ENCODE data around the gene PRELID2. TPM values are rescaled to one million over a fixed set of nuclear protein-coding genes. Genes with fewer than 3 reads are reported as not detected.

Gene PRELID2
- total RNA-seq, 1 donor from 2014 or later = 10.2 TPM

- Histone ChIP-seq H3K4me3 (no peak overlapping the region), H3K27ac (no peak overlapping the region), H3K36me3 (no peaks in the 10 kb centered on the region), H3K9me3 (no peaks in the 10 kb centered on the region), H3K27me3 (ENCODE audit: low read depth) (no peaks in the 10 kb centered on the region), H3K4me1 (no peaks in the 10 kb centered on the region)
- DNase-seq (no peak), ATAC-seq (no peak)
- no peak for TF ChIP-seq CTCF (IDR thresholded peaks at IDR 0.05)
- intact Hi-C loops (cut with DNase I) = no loop called here
These were observed 54.2 kb downstream of the PRELID2 start for GRCh38 chr5:145780982-145781381.

DNA sequence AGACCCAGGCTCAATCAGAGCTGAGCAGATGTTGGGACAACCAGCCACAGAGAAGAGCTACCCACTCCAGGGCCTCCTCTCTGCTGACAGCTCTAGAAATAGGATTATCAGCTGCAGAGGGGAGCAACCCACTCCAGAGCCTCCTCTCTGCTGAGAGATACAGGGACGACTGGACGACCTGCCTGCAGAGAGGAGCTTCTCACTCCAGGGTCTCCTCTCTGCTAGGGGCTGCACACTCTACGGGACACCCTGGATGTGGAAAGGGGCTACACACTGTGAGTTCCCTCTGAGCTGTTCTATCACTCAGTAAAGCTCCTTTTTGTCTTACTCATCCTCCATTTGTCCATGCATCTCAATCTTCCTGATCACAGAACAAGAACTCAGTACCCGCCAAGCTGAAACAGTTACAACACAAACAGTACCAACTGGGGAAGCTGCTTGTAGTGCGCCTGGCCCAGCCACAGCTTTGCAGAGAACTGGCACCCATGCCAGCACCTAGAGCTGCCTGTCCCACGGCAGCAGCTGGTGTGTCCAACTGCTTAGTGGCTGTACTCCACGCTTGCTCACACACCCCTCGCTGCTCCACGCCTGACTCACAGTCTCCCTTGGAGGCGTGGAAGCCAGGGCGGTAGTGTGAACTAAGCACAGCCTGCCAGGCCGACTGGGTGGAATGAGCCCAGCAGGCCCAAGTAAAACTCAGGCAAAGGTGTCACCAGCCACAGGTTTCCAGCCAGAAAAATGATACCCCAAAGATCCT is 56.8 kb downstream of the PRELID2 start:
- intact Hi-C loops (cut with DNase I) = no loop called here
- DNase-seq (no peak), ATAC-seq (no peak)
- Histone ChIP-seq H3K27ac (no peak overlapping the region), H3K27me3 (ENCODE audit: low read depth) (no peaks in the 10 kb centered on the region), H3K4me3 (no peak overlapping the region), H3K9me3 (no peaks in the 10 kb centered on the region), H3K36me3 (no peaks in the 10 kb centered on the region), H3K4me1 (no peaks in the 10 kb centered on the region)
- TF ChIP-seq CTCF (IDR thresholded peaks at IDR 0.05) = no peak

- Histone ChIP-seq H3K27ac (no peak overlapping the region), H3K4me3 (no peak overlapping the region), H3K9me3 (no peaks in the 10 kb centered on the region), H3K4me1 (no peaks in the 10 kb centered on the region), H3K36me3 (no peaks in the 10 kb centered on the region), H3K27me3 (ENCODE audit: low read depth) (no peaks in the 10 kb centered on the region)
- intact Hi-C loops (cut with DNase I) = no loop called here
- TF ChIP-seq CTCF (IDR thresholded peaks at IDR 0.05) = no peak
- DNase-seq (no peak), ATAC-seq (no peak)
These were observed 57.6 kb downstream of the PRELID2 start for GRCh38 chr5:145777445-145778063.

DNA sequence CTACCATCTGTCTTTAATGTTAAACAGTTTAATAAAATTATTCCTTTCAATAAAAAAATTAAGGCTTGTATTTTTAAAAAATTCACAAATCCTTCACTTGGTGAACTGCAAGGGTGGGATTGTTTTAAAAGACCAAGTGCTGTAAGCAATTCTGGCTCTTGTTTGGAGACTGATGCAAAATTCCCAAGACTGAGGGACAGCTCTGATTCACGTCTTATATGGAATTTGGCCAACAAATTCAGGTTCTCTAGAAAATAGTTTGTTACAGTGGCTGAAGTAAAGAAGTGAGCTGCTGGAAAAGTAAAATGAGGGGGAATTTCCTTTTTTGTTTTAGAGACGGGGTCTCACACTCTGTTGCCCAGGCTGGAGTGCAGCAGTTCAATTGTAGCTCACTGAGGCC is 58.3 kb downstream of the PRELID2 start:
- no peak for DNase-seq

GRCh38 chr5:145775893-145776444 is 59.2 kb downstream of the PRELID2 start:
- Histone ChIP-seq H3K27me3 (ENCODE audit: low read depth) (no peaks in the 10 kb centered on the region), H3K27ac (peak overlapping the region; percentile 0), H3K4me3 (no peak overlapping the region), H3K4me1 (no peaks in the 10 kb centered on the region), H3K9me3 (no peaks in the 10 kb centered on the region), H3K36me3 (no peaks in the 10 kb centered on the region)
- TF ChIP-seq CTCF (IDR thresholded peaks at IDR 0.05) = no peak
- no peak for DNase-seq
- intact Hi-C loops (cut with DNase I) = no loop called here
- peak; percentile 70 to 74 for ATAC-seq

More for the DNA sequence above, 58.3 kb downstream of the PRELID2 start:
- H3K9me3 ChIP-seq = no peaks in the 10 kb centered on the region
- H3K27ac ChIP-seq = no peak overlapping the region
- no peak for TF ChIP-seq CTCF (IDR thresholded peaks at IDR 0.05)
- intact Hi-C loops (cut with DNase I) = no loop called here
- H3K4me3 ChIP-seq = no peak overlapping the region
- no peaks in the 10 kb centered on the region for H3K36me3 ChIP-seq
- H3K27me3 ChIP-seq (ENCODE audit: low read depth) = no peaks in the 10 kb centered on the region
- no peak for ATAC-seq
- H3K4me1 ChIP-seq = no peaks in the 10 kb centered on the region

Data from lower lobe of right lung (tissue), 2 donors.